NOMO-1 (cell line): Measurements from ENCODE around the gene OCLN.
"Not testable (repeated sequence)": the region's sequence is repeated elsewhere in the genome, so short reads cannot be mapped to it uniquely, and the experiment has no call there.

Source experiments
- DNase-seq, 2 experiments: peaks; one replicate each; lab custom pipeline; 2025; ENCODE audit not compliant: unreplicated experiment in 2 of 2; lab: John Stamatoyannopoulos, UW

OCLN gene

GRCh38 chr5:69492391-69492922, at the start of gene OCLN:
Gene OCLN, plus strand, starts transcription at chr5:69492790. Its CDS starts 11,455 bp downstream, at chr5:69504245.
- peak; percentile 29 to 44 for DNase-seq

- no peak for DNase-seq
These were observed 48.3 kb upstream of the OCLN start for GRCh38 chr5:69444127-69444754.

- no peak for DNase-seq
These were observed 43.1 kb upstream of the OCLN start for GRCh38 chr5:69449511-69449910.

- DNase-seq = no peak
These were observed 42.5 kb upstream of the OCLN start for GRCh38 chr5:69450116-69450515.

GRCh38 chr5:69450527-69450926, 42.1 kb upstream of the OCLN start:
- not testable (repeated sequence) for DNase-seq

GRCh38 chr5:69451941-69452647, 40.5 kb upstream of the OCLN start:
- DNase-seq = no peak

GRCh38 chr5:69453487-69453886, 39.1 kb upstream of the OCLN start:
- not testable (repeated sequence) for DNase-seq

- DNase-seq = no peak
These were observed 37.9 kb upstream of the OCLN start for GRCh38 chr5:69454460-69455249.

GRCh38 chr5:69455428-69455988, 37.1 kb upstream of the OCLN start:
- not testable (repeated sequence) for DNase-seq

- no peak for DNase-seq
These were observed 30.4 kb upstream of the OCLN start for GRCh38 chr5:69462170-69462569.

- DNase-seq = not testable (repeated sequence)
These were observed 26.2 kb upstream of the OCLN start for GRCh38 chr5:69466375-69466774.

GRCh38 chr5:69467442-69468225, 25.0 kb upstream of the OCLN start:
- DNase-seq = peak in 1 of 2 experiments; percentile 16

- DNase-seq = peak; percentile 35 to 73
These were observed 24.0 kb upstream of the OCLN start for GRCh38 chr5:69468631-69469030.

- DNase-seq = not testable (repeated sequence)
These were observed 21.1 kb upstream of the OCLN start for GRCh38 chr5:69471516-69471915.

- not testable (repeated sequence) for DNase-seq
These were observed 20.0 kb upstream of the OCLN start for GRCh38 chr5:69472535-69473143.

- DNase-seq = no peak
These were observed 15.4 kb upstream of the OCLN start for GRCh38 chr5:69477170-69477569.

GRCh38 chr5:69478296-69478695, 14.3 kb upstream of the OCLN start:
- DNase-seq = not testable (repeated sequence)

GRCh38 chr5:69484891-69485290, 7.7 kb upstream of the OCLN start:
- peak; percentile 79 to 91 for DNase-seq

GRCh38 chr5:69485471-69485870, 7.1 kb upstream of the OCLN start:
- no peak for DNase-seq

- DNase-seq = no peak
These were observed 3.3 kb upstream of the OCLN start for GRCh38 chr5:69489246-69489645.
